HG03442 (cell line): ENCODE measurements around the gene UBR4.
"Not testable (repeated sequence)": the region's sequence is repeated elsewhere in the genome, so short reads cannot be mapped to it uniquely, and the experiment has no call there.

Source experiments
- ATAC-seq: cut with Tn5 transposase; IDR thresholded peaks from one replicate; pipeline ENCODE4 v1.9.1; 2021; ENCODE audit warnings: mild to moderate bottlenecking, moderate library complexity; ENCODE audit not compliant: unreplicated experiment

Gene UBR4

DNA sequence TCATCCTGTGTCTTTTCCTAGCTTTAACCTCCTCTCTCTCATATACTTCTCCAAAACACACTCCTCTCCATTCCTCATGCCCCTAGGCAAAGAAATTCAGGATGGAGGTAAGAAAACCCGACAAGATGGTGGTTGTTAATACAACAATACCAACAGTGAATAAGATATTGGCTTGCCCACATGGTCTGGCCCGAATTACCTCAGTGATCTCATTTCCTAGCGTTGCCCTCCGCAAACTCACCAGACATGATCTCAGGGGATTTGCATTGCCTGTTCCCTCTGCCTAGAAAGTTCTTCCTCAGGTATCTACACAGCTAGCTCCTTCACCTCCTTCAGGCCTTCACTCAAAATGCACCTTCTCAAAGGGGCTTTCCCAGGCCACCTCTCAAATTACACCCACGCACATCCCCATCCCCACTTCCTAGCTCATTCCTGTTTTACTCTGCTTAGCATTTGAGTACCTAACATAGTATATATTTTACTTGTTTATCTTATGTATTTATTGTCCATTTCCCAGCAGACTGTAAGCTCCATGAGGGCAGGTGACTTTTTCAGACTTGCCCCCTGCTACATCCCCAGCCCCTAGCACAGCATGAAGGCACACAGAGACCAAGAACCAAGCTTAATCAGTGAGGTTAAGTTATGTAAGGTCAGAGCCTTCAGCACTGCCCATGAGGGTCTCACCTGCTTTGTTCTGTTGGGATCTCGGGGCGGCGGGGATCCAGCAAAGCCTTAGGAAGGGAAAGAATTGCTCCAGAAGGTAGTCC is 10.2 kb upstream of the UBR4 start:
- no peak for ATAC-seq

DNA sequence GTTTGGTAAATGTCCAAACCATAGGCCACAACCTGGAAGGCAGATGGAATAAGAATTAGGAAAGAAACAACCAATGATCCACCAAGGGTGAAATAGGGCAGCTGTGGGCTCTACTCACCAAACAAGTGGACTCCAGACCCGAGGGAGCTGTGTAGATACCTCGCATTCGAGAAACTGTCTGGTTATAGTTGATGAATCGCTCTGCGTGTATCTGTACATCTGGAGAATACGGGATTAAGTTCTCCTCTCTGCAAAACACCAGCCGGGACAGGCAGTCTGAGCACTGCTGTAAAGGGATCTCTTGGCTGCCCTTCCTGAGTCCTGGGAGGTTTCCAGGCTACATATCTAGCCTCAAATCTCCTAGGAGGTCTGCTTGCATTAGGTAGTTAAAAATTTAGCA is 9.4 kb upstream of the UBR4 start:
- no peak for ATAC-seq

DNA sequence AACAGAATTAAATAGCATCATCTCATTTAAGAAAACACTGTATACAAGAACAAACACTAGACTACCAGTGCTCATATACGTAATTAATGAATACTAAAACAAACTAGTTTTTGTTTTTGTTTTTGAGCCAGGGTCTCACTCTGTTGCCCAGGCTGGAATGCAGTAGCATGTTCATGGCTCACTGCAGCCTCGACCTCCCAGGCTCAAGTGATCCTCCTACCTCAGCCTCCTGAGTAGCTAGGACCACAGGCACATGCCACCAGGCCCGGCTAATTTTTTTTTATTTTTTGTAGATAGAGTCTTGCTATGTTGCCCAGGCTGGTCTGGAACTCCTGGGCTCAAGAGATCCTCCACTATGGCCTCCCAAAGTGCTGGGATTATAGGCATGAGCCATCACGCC is 6.5 kb upstream of the UBR4 start:
- not testable (repeated sequence) for ATAC-seq

DNA sequence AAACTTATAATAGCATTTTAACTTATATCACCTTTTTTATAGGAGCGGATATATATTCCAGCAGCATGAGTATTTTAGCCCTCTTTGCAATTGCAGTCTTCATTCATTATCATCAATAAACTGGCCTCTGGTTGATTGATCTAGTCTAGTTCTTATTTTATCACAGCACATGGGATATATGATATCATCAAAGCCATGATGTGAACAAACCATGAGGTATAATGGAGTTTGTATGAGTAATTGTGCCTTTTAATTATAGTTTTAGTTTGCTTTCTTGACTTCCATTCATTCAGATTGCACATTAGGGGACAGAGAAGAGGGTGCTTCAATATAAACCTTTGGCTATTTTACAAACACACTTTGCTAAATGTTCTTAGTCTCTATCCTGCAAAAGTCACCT is 3.5 kb upstream of the UBR4 start:
- no peak for ATAC-seq

DNA sequence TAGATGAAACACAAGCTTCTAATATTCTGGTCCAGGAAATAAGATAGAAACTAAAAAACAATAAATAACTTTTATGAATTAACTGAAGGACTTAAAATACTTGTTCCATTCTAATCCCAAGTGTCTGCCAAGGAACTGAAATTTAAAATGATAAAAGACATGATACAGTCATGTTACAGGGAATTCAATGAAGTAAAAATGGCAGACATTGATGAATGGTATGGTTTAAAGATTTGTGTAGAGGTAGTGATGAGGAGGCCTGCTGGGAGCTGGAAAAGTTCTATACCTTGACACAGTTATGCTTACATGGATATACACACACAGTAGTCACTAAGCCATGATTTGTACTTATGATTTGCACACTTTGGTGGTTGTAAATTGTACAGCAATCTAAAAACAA is 2.1 kb upstream of the UBR4 start:
- no peak for ATAC-seq

DNA sequence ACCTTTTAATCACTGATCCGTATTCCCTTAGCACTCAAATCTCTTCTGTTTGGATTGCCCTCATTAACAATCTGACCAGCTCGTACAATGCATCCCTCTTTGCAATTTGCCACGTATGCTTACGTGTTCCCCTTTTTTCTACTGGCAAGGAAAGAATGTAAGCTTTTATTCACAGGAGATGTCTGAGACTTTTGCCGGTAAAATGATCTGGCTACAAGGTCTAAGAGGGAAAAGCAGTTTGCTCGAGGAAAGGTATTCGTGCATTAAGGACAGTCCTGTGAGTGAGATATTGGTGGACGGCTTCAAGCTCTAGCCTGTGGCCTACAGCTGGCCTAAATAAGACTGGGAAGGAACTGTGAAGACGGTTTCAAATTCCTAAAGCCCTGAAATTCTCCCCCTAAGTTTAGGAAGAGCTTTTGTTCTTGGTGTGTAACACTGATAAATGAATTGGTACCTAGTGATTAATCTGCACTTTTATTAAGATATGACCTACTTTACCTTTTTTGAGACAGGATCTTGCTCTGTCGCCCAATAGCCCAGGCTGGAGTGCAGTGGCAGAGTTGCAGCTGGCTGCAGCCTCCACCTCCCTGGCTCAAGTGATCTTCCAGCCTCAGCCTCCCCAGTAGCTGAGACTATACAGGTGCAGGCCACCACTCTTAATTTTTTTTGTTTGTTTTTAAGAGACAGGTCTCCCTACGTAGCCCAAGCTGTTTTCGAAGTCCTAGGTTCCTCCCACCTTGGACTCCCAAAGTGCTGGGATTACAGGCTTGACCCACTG is 895 bp upstream of the UBR4 start:
- ATAC-seq: no peak

DNA sequence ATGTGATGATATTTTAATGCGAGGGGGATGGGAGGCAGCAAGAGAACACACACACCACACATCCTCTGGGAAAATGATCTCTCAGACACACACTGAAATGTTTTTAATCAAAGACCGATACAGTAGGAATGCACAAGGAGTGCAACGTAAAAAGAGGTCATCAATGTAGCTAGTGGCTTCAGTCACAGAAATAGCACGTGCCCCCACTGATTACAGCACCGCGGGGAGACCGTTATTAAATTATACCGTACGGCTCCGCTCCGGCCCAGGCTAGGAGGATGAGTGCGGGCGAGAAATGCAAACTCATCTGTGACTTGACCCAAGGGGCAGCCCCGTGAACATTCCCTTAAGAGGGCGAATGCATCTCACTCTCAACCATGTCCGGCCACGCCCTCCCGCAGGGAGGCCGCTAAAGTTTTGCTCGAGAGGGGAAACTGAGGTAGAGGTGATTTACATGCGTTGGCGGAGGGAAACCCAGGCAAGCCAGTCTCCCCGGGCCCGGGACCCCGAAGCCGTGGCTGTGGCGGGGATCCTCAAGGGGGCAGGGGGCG is 552 bp downstream of the UBR4 start:
- peak; percentile 48 for ATAC-seq

DNA sequence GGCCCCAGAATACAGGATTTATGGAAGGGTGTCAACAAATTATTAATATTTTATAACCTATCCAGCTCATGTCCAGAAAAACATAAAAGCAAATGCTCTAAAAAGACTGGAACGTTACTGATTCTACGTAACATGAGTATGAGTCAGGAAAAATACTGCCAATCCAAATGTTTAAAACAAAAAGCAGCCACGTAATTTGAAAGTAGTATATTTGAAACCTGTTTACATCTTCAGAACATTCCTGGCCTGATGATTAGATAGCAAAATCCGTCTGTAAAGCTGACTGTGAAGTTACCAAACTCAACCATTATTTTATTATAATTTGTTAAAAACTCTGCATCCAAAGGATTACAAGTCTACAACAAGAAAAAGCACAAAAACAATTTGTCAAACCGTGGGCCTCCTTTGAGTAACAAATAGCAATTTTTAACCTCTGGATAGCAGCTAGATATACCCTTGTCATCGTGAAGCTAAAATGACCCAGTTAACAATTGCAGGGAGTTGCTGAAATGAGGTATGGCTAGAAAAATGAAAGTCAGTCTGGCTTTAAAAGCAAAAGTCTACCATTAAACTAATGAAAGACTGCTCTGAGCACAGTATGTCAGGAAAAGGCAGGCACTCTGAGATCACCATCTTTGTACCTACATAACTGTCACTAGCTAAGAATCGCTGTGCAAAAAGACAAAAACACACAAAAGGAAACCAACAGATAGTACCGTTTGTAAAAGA is 1.2 kb downstream of the UBR4 start:
- ATAC-seq: no peak

DNA sequence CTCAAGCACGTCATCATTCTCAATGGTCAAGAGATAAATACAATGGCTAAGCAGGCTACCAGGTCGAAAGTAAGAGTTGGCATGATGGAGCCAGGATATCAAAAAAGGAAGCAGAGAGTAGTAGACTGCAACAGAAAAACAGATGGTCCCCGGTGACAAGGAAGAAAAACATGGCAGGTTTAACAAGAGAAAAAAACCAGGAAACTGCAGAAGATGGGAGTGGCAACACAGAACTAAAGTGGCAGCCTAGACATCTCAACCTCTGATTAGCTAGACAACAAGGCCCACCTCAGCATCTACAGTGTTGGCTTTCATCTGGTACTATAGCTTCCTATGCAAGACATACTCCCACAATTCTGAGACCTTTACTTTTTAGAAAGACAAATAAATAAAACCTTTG is 3.1 kb downstream of the UBR4 start:
- no peak for ATAC-seq

DNA sequence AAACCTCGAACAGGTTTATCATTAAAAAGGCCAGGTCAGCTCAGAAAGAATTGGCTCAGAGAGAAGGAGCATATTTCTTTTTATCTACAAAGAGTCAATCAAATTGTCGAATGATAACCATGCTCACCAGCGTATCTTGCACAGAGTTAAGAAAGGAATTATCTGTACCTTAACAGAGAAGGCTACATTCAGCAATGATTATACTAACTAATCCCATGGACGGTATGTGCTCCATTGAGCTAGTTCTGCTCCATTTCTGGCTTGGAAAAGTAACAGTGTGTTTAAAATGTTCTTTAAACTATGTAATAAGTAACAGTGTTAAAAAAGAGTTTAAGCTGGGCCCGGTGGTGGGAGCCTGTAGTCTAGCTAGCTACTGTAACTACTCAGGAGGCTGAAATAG is 4.2 kb downstream of the UBR4 start:
- ATAC-seq: no peak

DNA sequence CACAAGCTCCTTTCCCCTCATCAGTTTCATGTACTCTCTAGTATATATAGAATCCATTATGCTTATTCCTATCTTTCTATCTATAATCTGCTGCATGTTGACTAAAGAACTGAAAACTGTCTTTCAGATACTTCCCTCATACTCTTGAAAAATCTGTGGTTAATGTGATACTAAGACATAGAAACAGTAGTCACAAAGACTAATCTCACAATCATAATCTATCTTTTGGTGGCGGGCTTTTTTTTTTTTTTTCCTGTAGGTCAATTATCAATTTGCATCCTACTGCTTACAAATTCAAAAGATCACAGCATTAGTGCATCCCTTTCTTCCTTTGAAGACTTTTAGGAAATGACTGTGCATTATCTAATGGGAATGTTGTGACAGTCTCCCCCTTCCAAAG is 4.7 kb downstream of the UBR4 start:
- no peak for ATAC-seq

DNA sequence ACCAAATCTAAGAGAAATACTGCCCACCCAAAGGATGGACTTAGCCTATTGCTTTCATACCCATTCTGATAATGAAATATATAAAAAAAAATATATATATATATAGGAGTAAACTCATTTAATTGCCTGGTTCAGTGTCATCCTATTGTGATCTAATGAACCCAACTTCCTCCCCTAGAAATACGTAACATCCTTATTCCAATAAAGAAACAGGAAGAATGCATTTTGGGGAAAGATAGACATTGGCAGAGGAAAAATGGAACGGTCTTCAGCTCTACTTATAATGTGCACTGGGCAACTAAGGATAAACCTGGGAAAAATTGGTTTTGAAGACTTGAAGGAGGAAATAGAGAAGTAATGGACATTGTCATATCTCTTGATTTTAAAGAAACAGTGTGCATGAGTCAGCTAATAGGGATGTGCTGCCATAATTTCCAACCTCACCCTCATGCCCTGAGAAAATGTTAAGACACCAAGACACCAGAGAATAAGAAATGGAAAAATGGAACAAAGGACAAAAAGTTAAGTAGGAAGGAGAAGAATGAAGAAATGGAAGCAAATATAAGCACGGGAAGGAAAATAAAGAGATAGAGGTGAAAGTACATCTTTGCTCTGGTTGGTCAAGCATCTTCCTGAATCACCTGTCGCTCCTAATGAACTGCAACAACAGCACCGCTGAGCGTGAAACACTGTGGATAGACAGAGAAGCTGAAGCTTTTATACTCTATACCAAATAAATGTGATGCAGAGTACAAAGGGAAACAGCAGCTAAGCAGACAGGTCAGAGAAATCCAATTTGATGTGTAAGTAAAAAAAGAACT is 5.4 kb downstream of the UBR4 start:
- ATAC-seq: no peak

DNA sequence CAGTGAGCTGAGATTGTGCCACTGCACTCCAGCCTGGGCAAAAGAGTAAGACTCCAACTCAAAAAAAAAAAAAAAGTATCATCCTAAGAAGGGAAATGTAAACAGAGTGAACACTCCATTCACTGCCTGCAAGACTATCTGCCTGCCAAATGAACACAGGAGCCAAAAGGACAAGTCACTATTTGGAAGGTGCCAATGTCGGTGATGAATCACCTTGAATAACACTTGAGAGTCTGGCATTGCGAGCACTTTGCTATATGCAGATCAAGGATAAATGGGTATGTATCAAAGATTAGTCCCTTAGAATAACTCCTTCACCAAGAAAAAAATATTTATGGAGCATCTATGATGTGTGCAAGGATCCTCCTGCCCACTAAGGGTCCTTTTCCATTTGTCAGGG is 6.6 kb downstream of the UBR4 start:
- ATAC-seq: no peak

DNA sequence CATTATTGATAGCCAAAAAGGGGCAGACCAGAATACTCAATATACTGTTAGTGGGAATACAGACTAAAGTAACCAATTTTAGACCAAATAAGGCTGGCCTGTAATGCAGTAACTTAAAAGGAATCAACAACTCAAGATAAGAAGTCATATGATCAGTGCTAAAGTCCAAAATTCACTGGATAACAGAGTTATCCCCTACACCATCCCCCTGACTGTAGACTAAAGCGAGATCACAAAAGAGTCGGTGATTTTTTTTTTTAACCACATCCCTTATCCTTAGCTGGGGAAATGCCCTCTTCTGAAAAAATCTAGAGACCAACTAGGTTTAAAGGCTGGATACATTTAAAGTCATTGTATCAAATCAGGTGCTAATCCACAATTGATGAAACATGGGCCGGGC is 7.7 kb downstream of the UBR4 start:
- ATAC-seq: no peak

DNA sequence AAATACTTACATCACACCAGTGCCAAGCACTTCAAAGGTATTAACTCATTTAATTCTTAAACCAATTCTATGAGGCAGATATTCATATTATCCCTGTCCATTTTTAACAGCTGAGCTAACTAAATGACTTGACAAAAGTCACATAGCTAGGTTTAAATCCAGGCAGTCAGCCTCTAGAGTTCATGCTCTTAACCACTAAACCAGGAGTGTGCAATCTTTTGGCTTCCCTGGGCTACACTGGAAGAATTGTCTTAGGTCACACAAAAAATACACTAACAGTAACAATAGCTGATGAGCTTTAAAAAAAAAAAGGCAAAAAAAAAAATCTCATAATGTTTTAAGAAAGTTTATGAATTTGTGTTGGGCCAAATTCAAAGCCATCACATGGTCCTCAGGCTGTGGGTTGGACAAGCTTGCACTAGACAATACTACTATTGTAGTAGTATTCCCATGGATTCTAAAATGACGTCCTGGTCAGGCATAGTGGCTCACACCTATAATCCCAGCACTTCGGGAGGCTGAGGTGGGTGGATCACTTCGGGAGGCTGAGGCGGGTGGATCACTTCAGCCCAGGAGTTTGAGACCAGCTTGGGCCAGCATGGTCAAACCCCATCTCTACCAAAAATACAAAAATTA is 10.0 kb downstream of the UBR4 start:
- ATAC-seq: no peak

DNA sequence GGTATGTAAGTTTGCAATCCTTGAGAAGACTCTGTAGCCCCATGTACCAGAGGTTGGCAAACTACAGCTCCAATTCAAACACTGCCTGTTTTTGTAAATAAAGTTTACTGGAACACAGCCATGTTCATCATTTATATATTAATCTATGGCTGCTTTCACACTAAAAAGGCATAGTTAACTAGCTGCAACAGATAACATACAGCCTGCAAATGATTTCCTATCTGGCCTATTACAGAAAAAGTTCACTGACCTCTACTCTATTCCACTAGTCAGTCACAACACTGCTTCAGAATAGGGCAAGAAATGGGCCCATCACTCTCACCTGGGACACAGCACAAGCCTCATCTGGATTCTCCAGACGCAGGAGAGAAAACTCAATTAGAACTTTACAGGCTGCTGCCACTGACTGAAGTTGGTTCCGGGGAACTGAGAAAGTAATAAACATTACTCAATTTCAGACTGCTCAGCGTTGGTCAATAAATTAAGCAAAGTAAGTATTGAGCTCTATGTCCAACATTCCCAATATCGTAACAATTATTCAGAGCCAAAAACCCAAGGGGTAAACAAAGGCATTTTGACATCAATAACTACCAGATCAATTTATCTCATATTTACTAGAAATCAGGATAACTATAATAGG is 10.6 kb downstream of the UBR4 start:
- no peak for ATAC-seq

DNA sequence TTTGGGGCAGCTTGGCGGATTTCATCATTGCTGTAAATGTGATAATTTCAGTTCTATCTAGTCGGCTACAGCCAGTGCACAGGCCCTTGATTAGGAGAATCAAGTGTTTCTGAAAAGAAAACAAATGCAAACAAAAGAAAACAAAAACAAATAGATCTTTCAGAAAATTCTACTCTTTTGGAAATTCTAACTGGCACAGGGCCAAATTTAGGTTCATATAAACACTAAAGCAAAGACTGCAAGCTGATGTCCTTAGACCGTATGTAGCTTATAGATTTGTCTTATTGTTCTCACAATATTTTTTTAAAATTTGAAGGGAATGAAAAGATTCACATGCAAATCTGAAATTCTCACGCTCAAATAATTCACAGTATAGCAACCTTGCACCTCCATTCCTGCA is 11.2 kb downstream of the UBR4 start:
- no peak for ATAC-seq

DNA sequence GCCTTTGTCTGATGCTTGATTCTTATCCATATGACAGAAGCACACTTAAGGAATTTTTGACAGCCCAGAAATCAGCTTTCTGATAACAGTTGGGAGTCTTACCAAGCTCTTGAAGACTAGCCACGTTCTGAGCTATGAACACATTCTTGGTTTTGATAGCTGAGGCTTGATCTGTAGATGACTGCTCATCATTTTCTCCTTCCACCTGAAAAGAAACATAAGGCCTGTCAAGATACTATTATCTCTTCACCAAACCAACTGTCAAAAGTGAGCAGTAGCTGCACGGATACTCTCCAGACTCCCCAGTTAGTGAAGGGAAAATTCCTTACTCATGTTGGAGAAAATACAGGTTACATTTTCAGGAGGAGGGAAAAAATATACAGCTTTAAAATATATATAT is 12.2 kb downstream of the UBR4 start:
- no peak for ATAC-seq

DNA sequence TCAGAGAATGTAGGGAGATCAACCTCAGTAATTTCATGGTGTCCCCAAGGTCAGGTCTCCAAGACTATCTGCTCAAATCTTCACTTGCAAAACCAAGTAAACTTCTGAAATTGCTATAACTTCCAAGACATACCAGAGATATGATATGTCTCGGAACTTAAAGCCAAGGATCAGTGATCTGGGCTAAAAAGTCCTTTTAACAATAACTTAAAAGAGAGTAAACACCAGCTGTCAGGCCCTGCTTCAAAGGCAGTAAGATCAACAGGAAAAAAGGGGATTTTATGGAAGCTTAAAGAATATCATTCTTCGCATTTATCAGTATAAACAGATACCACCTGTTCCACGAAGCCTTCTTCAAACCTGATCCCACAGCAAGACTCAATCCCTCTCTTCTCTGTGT is 13.7 kb downstream of the UBR4 start:
- ATAC-seq: no peak

DNA sequence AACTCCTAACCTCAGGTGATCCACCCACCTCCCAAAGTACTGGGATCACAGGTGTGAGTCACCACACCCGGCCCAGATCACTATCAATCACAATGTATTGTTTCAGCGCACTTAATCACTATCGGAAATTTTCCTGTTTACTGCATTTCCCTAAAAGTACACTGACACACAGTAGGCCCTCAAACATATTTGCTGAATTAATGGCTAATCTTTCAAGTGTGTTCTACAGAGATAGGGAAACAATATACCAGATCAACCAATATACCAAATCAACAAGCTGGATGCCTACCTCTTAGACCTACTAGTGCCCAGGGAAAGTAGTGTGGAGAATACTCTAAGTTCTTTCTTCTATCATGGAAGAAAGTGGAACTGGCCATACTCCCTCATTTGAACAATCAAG is 17.1 kb downstream of the UBR4 start:
- ATAC-seq: no peak
